GM12878 (cell line): ENCODE data around the gene SLC26A11. TPM values are rescaled to one million over a fixed set of nuclear protein-coding genes. Genes with fewer than 3 reads are reported as not detected.

ENCODE experiments used
- ATF7 ChIP-seq: fragments of 450-650 bp; IDR thresholded peaks from 2 replicates; pipeline ENCODE4 v1.6.1; 2016; ENCODE audit warnings: low read depth, mild to moderate bottlenecking
- CHD2 ChIP-seq: IDR thresholded peaks from 2 replicates; pipeline ENCODE4 v1.6.1; 2011; ENCODE audit warnings: low read depth, low read length, improper control_type of control experiment, borderline replicate concordance
- GATAD2B ChIP-seq: fragments of 450-650 bp; conservative IDR thresholded peaks from 2 replicates; pipeline ENCODE4 v1.6.1; 2017; ENCODE audit warnings: low read depth, mild to moderate bottlenecking, moderate library complexity
- HCFC1 ChIP-seq: fragments of 150-350 bp; IDR thresholded peaks from 2 replicates; pipeline ENCODE4 v1.6.1; 2014; ENCODE audit warnings: low read length
- JUNB ChIP-seq: IDR thresholded peaks from 2 replicates; pipeline ENCODE4 v1.6.1; 2016; ENCODE audit warnings: antibody characterized with exemption, mild to moderate bottlenecking
- KLF5 ChIP-seq: fragments of 450-650 bp; IDR thresholded peaks from 2 replicates; pipeline ENCODE4 v1.6.1; 2014; ENCODE audit warnings: mild to moderate bottlenecking; ENCODE audit not compliant: partially characterized antibody
- PML ChIP-seq: IDR thresholded peaks from 2 replicates; pipeline ENCODE4 v1.6.1; 2012; ENCODE audit warnings: low read length, inconsistent platforms
- RAD21 ChIP-seq: IDR thresholded peaks from 2 replicates; pipeline ENCODE4 v1.6.1; 2011; ENCODE audit warnings: mild to moderate bottlenecking, low read depth, low read length, moderate library complexity; ENCODE audit not compliant: insufficient read depth
- RBBP5 ChIP-seq: fragments of 200-600 bp; sonication (generic); conservative IDR thresholded peaks from 2 replicates; pipeline ENCODE4 v1.6.1; 2016
- RCOR1 ChIP-seq: conservative IDR thresholded peaks from 2 replicates; pipeline ENCODE4 v1.6.1; 2012; ENCODE audit warnings: low read depth, low read length, improper control_type of control experiment
- SIN3A ChIP-seq: IDR thresholded peaks from 2 replicates; pipeline ENCODE4 v1.6.1; 2012; ENCODE audit warnings: low read depth, low read length, improper control_type of control experiment
- SIX5 ChIP-seq: IDR thresholded peaks from 2 replicates; pipeline ENCODE4 v1.6.1; 2011; ENCODE audit warnings: mild to moderate bottlenecking, low read depth, low read length, moderate library complexity; ENCODE audit not compliant: severe bottlenecking
- SP1 ChIP-seq: IDR thresholded peaks from one replicate; pipeline ENCODE4 v1.6.1; 2011; ENCODE audit warnings: low read depth, low read length
- TCF3 ChIP-seq: IDR thresholded peaks from 2 replicates; pipeline ENCODE4 v1.6.1; 2012; ENCODE audit warnings: low read depth, mild to moderate bottlenecking, low read length, borderline replicate concordance; ENCODE audit not compliant: insufficient read depth
- polyA plus RNA-seq, 11 experiments: library from polyadenylated mRNA; depleted of rRNA in 4 of 11; unstranded in 6 of 11; stranded (reverse) in 5 of 11; fragments of >200 nt; fragmentation: Nextera tagmentation in 4 of 11; fragmentation: Illumina TruSeq in 1 of 11; extraction: Ambion mirVana in 4 of 11; extraction: Trizol in 1 of 11; gene quantifications; 1 replicate in 1 of 11; 2 replicates in 10 of 11; pipeline versions ENCODE4 v1.2.1 to v1.2.3, GENCODE V29; 2011 to 2016; ENCODE audit warnings: inconsistent platforms in 2 of 11, missing spikeins in 2 of 11, low read depth in 1 of 11
- total RNA-seq, 4 experiments: library from RNA; depleted of rRNA in 3 of 4; stranded (reverse); fragments of >200 nt in 3 of 4; fragmentation: Illumina TruSeq in 1 of 4; extraction: Trizol in 1 of 4; gene quantifications; 2 replicates each; pipeline versions ENCODE4 v1.2.1 to v1.2.3, GENCODE V29; 2013 to 2021
- TF ChIP-seq, protein P1 (sequence below): fragments of 450-650 bp; formaldehyde crosslinking; IDR thresholded peaks from 2 replicates; pipeline ENCODE4 v1.4.0; 2020; ENCODE audit warnings: mild to moderate bottlenecking, moderate library complexity
- TF ChIP-seq, protein P2 (sequence below): fragments of 450-650 bp; conservative IDR thresholded peaks from 2 replicates; pipeline ENCODE4 v1.6.1; 2017; ENCODE audit warnings: mild to moderate bottlenecking, moderate library complexity
- TF ChIP-seq, protein P3 (sequence below): IDR thresholded peaks from 2 replicates; pipeline ENCODE4 v1.6.1; 2012; ENCODE audit warnings: low read depth, low read length, improper control_type of control experiment
- TF ChIP-seq, protein P4 (sequence below): IDR thresholded peaks from 2 replicates; pipeline ENCODE4 v1.6.1; 2011; ENCODE audit warnings: mild to moderate bottlenecking, low read depth, low read length, moderate library complexity; ENCODE audit not compliant: insufficient replicate concordance
- TF ChIP-seq, protein P5 (sequence below): fragments of 450-650 bp; IDR thresholded peaks from 2 replicates; pipeline ENCODE4 v1.6.1; 2017; ENCODE audit warnings: low read depth, mild to moderate bottlenecking, moderate library complexity

Gene SLC26A11
- total and polyA plus RNA-seq, 10 of the 15 experiments (the other 5 are each of a cell fraction or from before 2014, with no cell fraction given): 0.05 to 4.1 (median 1.2) TPM; not detected in 1

DNA sequence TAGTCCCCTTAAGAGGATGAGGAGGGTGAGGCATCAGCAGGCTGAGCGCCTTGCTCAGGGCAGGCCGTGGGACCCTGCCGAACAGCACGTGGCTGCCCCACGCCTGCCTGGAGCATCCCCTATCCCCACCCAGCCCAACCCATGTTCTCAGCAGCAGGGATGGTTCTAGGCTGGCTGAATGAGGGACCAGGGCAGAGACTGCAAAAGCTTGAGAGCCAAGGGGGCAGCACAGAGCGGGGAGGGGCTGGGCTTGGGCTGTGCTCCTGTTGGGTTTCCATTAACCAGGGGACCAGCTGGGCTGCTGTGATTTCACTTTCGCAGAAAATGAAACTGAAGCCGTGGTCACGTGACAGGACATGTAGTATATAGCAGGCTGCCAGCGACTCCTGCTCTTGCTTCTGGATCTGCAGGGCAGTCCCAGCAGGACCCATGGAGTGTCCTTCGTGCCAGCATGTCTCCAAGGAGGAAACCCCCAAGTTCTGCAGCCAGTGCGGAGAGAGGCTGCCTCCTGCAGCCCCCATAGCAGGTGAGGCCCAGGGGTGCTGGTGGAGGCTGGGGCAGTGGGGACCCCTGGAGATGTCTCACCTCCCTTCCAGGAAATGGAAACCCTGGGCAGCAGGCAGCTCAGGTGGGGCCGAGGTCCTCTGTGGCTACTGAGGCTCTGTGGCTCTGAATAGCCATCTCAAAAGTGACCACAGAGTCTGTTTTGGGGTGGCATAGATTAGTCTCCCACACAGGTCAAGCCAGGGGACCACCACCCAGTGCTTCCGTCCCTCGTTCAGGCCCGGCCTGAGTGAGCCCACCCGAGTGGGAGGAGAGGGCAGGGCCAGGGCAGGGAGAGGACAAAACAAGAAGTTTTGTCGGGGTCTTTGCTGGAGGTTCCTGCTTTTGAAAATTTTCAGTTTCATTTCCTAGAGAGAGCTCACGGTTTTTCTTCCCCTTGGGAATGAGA lies 43.3 kb downstream of the SLC26A11 start (continued):
- TF ChIP-seq, protein P1, sequence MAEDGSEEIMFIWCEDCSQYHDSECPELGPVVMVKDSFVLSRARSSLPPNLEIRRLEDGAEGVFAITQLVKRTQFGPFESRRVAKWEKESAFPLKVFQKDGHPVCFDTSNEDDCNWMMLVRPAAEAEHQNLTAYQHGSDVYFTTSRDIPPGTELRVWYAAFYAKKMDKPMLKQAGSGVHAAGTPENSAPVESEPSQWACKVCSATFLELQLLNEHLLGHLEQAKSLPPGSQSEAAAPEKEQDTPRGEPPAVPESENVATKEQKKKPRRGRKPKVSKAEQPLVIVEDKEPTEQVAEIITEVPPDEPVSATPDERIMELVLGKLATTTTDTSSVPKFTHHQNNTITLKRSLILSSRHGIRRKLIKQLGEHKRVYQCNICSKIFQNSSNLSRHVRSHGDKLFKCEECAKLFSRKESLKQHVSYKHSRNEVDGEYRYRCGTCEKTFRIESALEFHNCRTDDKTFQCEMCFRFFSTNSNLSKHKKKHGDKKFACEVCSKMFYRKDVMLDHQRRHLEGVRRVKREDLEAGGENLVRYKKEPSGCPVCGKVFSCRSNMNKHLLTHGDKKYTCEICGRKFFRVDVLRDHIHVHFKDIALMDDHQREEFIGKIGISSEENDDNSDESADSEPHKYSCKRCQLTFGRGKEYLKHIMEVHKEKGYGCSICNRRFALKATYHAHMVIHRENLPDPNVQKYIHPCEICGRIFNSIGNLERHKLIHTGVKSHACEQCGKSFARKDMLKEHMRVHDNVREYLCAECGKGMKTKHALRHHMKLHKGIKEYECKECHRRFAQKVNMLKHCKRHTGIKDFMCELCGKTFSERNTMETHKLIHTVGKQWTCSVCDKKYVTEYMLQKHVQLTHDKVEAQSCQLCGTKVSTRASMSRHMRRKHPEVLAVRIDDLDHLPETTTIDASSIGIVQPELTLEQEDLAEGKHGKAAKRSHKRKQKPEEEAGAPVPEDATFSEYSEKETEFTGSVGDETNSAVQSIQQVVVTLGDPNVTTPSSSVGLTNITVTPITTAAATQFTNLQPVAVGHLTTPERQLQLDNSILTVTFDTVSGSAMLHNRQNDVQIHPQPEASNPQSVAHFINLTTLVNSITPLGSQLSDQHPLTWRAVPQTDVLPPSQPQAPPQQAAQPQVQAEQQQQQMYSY (CRISPR knock-in tag): peak; percentile 91
- TF ChIP-seq, protein P2, sequence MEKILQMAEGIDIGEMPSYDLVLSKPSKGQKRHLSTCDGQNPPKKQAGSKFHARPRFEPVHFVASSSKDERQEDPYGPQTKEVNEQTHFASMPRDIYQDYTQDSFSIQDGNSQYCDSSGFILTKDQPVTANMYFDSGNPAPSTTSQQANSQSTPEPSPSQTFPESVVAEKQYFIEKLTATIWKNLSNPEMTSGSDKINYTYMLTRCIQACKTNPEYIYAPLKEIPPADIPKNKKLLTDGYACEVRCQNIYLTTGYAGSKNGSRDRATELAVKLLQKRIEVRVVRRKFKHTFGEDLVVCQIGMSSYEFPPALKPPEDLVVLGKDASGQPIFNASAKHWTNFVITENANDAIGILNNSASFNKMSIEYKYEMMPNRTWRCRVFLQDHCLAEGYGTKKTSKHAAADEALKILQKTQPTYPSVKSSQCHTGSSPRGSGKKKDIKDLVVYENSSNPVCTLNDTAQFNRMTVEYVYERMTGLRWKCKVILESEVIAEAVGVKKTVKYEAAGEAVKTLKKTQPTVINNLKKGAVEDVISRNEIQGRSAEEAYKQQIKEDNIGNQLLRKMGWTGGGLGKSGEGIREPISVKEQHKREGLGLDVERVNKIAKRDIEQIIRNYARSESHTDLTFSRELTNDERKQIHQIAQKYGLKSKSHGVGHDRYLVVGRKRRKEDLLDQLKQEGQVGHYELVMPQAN: 0 out of 2 replicates have a peak, but pooled peaks have one; percentile 55
- TF ChIP-seq SP1 (peak; percentile 29), HCFC1 (0 out of 2 replicates have a peak, but pooled peaks have one; percentile 13), KLF5 (peak; percentile 50), SIN3A (peak; percentile 74), JUNB (no peak), TCF3 (peak; percentile 78; the same call in 1 of the 2 replicates), RCOR1 (0 out of 2 replicates have a peak, but pooled peaks have one; percentile 37), RBBP5 (no peak), ATF7 (peak; percentile 57), CHD2 (peak; percentile 72), GATAD2B (peak; percentile 55; the same call in 1 of the 2 replicates), RAD21 (no peak), PML (peak; percentile 74; the same call in 1 of the 2 replicates), SIX5 (no peak)
- TF ChIP-seq, protein P3, sequence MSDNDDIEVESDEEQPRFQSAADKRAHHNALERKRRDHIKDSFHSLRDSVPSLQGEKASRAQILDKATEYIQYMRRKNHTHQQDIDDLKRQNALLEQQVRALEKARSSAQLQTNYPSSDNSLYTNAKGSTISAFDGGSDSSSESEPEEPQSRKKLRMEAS: peak; percentile 86
- TF ChIP-seq, protein P4, sequence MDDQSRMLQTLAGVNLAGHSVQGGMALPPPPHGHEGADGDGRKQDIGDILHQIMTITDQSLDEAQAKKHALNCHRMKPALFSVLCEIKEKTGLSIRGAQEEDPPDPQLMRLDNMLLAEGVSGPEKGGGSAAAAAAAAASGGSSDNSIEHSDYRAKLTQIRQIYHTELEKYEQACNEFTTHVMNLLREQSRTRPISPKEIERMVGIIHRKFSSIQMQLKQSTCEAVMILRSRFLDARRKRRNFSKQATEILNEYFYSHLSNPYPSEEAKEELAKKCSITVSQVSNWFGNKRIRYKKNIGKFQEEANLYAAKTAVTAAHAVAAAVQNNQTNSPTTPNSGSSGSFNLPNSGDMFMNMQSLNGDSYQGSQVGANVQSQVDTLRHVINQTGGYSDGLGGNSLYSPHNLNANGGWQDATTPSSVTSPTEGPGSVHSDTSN: peak; percentile 46
- TF ChIP-seq, protein P5, sequence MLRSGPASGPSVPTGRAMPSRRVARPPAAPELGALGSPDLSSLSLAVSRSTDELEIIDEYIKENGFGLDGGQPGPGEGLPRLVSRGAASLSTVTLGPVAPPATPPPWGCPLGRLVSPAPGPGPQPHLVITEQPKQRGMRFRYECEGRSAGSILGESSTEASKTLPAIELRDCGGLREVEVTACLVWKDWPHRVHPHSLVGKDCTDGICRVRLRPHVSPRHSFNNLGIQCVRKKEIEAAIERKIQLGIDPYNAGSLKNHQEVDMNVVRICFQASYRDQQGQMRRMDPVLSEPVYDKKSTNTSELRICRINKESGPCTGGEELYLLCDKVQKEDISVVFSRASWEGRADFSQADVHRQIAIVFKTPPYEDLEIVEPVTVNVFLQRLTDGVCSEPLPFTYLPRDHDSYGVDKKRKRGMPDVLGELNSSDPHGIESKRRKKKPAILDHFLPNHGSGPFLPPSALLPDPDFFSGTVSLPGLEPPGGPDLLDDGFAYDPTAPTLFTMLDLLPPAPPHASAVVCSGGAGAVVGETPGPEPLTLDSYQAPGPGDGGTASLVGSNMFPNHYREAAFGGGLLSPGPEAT: peak; percentile 36; the same call in 1 of the 2 replicates
